Measurements from ENCODE around the gene RPS15A.

Gene RPS15A

DNA sequence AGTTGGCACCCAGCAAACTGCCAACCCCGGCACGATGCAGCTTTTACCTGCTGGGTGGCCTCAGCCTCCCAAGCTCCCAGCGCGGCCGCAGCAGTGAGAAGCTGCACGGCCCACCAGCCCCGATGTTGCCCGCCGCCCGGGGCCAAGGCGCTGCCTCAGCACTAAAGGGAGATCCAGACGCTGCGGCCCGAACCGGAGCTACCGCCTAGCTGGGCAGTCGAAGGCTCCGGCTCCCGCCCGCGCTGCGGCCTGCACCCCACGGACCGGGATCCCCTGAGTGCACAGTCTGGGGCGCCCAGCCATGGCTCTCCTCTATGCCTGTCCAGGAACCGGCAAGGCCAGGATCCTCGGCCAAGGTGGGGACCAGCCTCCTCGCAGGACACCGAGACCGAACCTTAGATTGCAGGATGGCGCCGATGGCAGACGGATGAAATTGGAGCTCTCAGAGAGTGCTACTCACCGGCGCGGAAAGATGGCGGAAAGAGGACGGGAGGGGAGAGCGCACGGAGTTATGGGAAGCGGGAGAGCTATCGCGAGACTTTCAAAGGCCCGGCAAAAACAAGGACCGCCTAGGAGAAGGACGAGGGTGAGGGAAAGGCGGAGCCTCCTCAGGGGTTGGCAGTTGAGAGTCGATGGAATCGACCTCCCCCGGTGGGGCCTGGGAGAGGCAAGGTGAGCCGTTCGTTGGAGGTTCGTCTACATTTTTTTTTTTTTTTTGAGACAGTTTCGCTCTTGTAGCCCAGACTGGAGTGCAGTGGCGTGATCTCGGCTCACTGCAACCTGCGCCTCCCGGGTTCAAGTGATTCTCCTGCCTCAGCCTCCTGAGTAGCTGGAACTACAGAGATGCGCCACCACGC lies at the start of gene RPS15A:
RPS15A (minus strand) TSS at position 485 of the 857 bp plus-strand sequence. CDS start 1,221 bp downstream, outside the sequence.
- DNase-seq (ENCODE audit: low read depth in 1 of 2, low spot score in 1 of 2): peak; percentile 89 to 99
- in situ Hi-C loops (cut with HindIII; ENCODE audit: low pct_unique_long_range_greater_than_20kb, low sequenced_read_pairs): no loop called here
- no peak for TF ChIP-seq JUND (IDR thresholded peaks at IDR 0.05; ENCODE audit: low read depth)

DNA sequence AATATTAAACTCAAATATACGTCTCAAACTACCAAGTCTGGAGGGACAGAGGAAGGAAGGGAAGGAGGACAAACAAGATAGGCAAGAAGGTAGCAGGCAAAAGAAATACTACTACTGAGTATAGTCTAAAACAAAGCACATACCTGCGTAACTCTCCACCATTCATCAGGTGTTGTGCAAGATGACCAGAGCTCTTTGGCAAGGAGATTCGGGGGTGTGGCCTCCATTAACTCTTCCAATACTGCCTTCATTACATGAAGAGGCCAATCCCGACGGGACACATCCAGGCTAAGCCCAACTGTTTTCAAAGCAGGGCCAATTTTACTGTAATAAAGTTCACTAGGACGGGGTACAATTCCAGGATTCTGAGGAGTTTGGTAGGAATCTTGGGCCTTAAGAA lies 49.4 kb upstream of the RPS15A start:
- in situ Hi-C loops (cut with HindIII; ENCODE audit: low pct_unique_long_range_greater_than_20kb, low sequenced_read_pairs): no loop called here
- DNase-seq (ENCODE audit: low read depth in 1 of 2, low spot score in 1 of 2): peak; percentile 5 to 80
- TF ChIP-seq JUND (IDR thresholded peaks at IDR 0.05; ENCODE audit: low read depth): no peak

DNA sequence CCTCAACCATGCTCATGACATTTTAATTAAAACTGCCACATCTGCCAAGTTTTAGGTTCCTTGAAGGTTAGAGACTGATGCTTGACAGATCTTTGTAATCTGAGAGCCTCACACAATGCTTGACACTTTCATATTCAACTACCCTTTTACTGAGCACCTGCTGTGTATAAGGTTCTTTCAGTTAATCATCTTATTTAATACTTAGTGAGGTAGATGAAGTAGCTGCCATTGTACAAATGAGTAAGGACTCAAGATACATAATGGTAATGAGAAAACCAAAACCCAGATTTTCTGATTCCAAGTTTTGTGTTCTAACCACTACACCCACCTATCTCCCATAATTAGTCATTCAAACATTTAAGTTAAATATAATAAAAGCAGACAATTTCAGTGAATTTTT lies 46.6 kb upstream of the RPS15A start:
- no peak for TF ChIP-seq JUND (IDR thresholded peaks at IDR 0.05; ENCODE audit: low read depth)
- in situ Hi-C loops (cut with HindIII; ENCODE audit: low pct_unique_long_range_greater_than_20kb, low sequenced_read_pairs): no loop called here
- DNase-seq (ENCODE audit: low read depth in 1 of 2, low spot score in 1 of 2): no peak

DNA sequence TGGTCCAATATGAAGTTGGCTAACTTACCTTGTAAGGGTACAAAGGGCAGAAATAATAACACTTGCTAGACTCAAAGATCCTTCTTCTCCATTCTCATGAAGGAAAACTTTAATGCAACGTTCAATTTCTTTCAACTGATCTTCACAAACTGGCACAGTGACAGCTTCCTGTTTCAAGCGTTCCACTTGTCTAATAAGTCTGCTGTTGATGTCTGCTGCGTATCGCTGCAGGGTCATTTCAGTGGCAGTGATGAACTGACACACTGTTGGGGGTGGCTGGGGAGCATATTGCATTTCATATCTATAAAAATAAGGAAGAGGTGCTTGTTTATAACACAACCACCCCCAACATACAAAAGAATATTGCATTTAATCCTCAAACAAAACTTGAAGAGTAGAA lies 44.7 kb upstream of the RPS15A start:
- DNase-seq (ENCODE audit: low read depth in 1 of 2, low spot score in 1 of 2): no peak

DNA sequence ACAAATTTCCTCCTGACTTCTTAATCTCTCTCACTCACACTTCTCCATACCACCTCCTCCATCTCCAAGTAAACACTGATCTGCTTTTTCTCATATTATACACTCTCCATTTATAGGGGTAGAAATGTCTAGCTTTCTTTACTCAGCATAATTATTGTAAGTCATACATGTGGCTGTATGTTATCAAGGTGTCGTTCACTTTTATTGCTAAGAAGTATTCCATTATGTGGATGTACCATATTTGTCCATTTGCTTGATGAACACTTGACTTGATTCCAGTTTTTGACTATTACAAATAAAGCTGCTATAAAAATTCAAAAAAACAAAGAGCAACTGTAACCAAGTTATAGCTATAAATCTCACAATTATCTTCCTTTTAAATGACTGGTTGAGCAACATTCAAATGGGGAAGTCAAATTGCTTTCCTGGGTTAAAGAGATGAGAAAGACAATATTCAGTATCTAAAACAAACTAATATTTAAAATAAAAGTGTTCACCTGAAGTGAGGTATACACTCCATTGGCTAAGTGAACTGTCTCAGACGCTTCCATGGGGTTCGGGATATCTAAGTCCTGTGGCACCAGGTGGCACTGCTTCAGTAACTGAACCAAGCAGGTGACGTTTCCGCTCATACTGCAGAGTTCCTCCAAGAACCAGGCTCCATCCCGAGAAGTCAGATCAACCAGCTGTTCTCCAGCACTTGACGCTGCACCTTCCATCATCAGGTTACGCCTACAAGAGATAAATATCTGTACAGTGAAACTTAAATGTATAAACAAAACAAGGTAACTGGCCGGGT lies 43.8 kb upstream of the RPS15A start:
- DNase-seq (ENCODE audit: low read depth in 1 of 2, low spot score in 1 of 2): peak in 1 of 2 experiments; percentile 26
- no peak for TF ChIP-seq JUND (IDR thresholded peaks at IDR 0.05; ENCODE audit: low read depth)
- in situ Hi-C loops (cut with HindIII; ENCODE audit: low pct_unique_long_range_greater_than_20kb, low sequenced_read_pairs): no loop called here

More for the DNA sequence above, 44.7 kb upstream of the RPS15A start:
- no peak for TF ChIP-seq JUND (IDR thresholded peaks at IDR 0.05; ENCODE audit: low read depth)
- in situ Hi-C loops (cut with HindIII; ENCODE audit: low pct_unique_long_range_greater_than_20kb, low sequenced_read_pairs): no loop called here

DNA sequence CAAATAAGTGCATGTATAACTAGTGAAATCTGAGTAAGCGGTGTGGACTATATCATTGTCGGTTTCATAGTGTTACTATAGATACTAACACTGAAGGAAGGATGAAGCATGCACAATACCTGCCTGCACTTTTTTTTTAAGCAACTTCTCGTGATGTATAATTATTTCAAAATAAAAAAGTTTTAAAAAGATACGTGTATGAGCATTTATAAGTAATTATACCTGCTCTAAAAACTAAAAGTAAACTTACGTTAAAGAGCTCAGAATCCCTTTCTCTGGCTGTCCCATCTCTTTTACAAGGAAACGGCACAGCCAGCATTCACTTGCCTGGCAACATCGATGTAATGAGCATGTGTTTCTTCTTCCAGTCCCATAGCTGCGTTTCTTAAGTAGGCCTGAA lies 42.5 kb upstream of the RPS15A start:
- no peak for TF ChIP-seq JUND (IDR thresholded peaks at IDR 0.05; ENCODE audit: low read depth)
- in situ Hi-C loops (cut with HindIII; ENCODE audit: low pct_unique_long_range_greater_than_20kb, low sequenced_read_pairs): no loop called here
- no peak for DNase-seq (ENCODE audit: low read depth in 1 of 2, low spot score in 1 of 2)

DNA sequence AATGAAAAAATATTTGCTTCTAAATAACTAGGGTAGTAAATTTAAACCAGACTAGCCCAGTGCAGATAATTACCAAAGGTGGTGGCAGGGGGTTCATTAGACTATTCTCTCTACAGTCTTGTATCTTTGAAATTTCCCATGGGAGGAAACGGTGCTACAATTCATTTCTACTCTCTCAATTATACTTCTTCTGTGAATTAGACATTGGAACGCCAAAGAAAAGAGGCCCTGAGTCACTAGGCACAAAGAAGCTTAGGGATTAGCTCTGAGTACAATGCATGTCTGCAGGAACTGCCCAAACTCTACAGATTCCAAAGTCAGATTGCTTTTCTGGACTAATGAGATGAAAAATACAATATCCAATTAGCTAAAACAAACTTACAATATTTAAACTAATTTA lies 41.9 kb upstream of the RPS15A start:
- DNase-seq (ENCODE audit: low read depth in 1 of 2, low spot score in 1 of 2): no peak
- in situ Hi-C loops (cut with HindIII; ENCODE audit: low pct_unique_long_range_greater_than_20kb, low sequenced_read_pairs): no loop called here
- no peak for TF ChIP-seq JUND (IDR thresholded peaks at IDR 0.05; ENCODE audit: low read depth)

DNA sequence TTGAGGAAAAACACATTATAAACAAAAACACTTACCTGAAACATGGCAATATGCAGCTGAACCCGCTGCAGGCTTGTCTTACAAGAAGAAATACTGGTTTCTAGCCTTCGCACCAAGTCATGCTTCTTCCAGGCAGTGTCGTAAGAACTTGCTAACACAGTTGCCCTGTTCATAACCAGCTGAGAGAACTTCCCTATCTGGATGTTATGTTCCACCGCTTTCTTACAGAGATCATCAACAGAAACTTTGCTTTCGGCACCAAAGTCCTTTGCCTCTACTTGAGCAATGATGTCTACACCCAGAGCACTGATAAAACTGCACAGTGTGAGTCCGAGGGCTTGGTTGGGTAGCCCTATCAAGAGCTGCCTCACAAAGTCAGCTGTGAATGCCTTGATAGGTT lies 39.1 kb upstream of the RPS15A start:
- TF ChIP-seq JUND (IDR thresholded peaks at IDR 0.05; ENCODE audit: low read depth): no peak
- no peak for DNase-seq (ENCODE audit: low read depth in 1 of 2, low spot score in 1 of 2)
- in situ Hi-C loops (cut with HindIII; ENCODE audit: low pct_unique_long_range_greater_than_20kb, low sequenced_read_pairs): no loop called here

DNA sequence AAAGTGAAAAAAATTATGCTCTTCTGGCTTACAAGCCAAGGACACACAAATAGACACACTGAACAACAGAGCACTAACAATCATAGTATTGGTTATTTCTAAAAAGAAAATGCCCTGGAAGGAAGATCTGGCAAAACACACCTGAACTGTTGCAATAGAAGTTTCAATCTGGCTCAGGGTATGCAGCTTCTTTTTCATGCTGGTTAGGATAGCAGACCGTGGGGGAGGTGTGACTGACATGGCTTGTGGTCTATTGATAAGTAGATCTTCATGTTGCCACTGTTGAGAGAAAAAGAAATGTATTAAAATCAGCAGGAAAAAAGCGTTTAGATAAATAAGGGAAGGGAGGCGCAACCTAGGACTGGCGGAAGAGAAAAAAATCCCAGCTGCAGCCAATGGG lies 37.8 kb upstream of the RPS15A start:
- no peak for DNase-seq (ENCODE audit: low read depth in 1 of 2, low spot score in 1 of 2)
- in situ Hi-C loops (cut with HindIII; ENCODE audit: low pct_unique_long_range_greater_than_20kb, low sequenced_read_pairs): no loop called here
- TF ChIP-seq JUND (IDR thresholded peaks at IDR 0.05; ENCODE audit: low read depth): no peak

DNA sequence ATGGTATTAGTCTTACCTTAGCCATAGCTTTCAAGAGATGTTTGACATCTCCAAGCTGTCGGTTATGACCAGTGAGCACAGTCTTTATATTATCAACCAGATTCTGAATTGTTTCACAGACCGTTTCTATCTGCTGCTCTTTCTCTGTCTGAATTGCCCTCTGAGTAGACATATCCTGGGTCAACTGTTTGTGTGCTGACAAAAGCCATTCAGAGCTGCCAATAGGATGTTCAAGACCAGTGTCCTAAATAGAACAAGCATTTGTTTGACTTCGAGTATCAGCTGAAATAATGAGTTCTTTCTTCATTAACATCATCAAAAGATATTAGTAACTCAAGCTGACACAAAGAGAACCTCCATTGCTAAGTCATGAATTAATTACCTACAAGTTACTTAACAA lies 26.2 kb upstream of the RPS15A start:
- no peak for DNase-seq (ENCODE audit: low read depth in 1 of 2, low spot score in 1 of 2)
- in situ Hi-C loops (cut with HindIII; ENCODE audit: low pct_unique_long_range_greater_than_20kb, low sequenced_read_pairs): no loop called here
- no peak for TF ChIP-seq JUND (IDR thresholded peaks at IDR 0.05; ENCODE audit: low read depth)

DNA sequence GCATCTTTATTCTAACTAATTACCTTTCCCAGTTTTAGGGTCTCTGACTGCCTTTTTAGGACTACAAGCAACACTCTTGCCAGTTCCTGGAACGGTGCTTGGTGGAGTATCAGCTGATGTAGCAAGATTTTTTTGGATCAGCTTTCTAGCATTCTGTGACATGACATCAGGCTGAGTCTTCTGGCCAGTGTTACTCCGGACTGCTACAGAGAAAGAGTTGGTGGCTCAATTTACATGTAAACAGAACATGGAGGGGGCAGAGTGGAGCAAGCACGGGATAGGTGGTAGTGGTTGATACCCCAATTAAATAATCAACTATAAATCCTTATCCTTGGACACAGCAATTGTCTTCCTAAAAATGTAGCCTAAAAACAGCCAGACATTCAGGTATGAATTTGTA lies 21.8 kb upstream of the RPS15A start:
- DNase-seq (ENCODE audit: low read depth in 1 of 2, low spot score in 1 of 2): no peak
- in situ Hi-C loops (cut with HindIII; ENCODE audit: low pct_unique_long_range_greater_than_20kb, low sequenced_read_pairs): no loop called here
- no peak for TF ChIP-seq JUND (IDR thresholded peaks at IDR 0.05; ENCODE audit: low read depth)

DNA sequence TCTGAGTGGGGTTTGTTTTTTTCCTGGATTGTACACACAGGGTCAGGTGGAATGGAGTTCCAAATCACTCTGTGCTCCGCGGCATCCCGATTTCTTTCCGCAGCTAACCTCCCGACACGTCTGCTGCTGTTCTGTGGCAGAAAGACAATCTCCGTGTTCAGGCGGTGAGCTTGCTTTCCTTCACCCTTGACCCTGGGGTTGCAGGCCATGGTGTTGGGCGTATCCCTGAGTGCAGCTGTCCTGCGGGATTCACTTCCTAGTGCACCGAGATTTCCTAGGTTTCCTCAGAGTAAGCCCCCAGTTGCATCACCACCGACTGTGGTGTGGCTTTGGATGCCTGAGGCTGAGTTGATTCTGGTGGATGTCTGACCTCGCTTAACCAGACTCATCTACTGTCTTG lies 19.0 kb upstream of the RPS15A start:
- in situ Hi-C loops (cut with HindIII; ENCODE audit: low pct_unique_long_range_greater_than_20kb, low sequenced_read_pairs): no loop called here
- no peak for TF ChIP-seq JUND (IDR thresholded peaks at IDR 0.05; ENCODE audit: low read depth)
- no peak for DNase-seq (ENCODE audit: low read depth in 1 of 2, low spot score in 1 of 2)

DNA sequence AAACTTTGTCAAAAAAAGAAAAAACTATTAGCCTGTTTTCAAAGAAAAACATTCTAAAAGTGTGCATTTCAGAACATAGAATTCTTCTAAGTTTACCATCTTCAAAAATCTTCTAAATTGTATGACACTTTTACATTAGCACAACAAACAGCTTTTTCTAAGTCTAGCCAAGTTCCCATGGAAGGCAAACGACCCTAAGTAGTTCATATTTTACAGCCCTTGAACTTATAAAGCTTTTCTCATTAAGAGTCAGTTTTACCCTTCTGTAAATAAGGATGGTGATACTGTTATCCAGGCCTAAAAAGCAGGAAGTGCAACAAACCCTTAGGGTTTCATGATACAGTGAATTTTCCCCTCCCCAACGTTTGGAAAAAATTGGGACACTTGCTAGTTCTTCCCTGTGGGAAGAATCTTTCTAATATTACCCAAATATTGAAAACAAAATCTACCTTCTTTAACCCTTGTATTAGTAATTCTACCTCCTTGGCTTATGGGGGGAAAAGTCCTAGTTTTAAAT lies 15.2 kb upstream of the RPS15A start:
- in situ Hi-C loops (cut with HindIII; ENCODE audit: low pct_unique_long_range_greater_than_20kb, low sequenced_read_pairs): no loop called here
- DNase-seq (ENCODE audit: low read depth in 1 of 2, low spot score in 1 of 2): no peak
- no peak for TF ChIP-seq JUND (IDR thresholded peaks at IDR 0.05; ENCODE audit: low read depth)

All from T47D (cell line).